Loucy (cell line): Measurements from ENCODE around the gene RPAIN.

ENCODE experiments used
- H2AFZ ChIP-seq: fragments of 200-600 bp; sonication (generic); 2 replicates; pipeline ENCODE4 v1.6.0; 2016; ENCODE audit warnings: antibody characterized with exemption, mild to moderate bottlenecking, low read length, moderate library complexity
- H3F3A ChIP-seq: fragments of 200-600 bp; 2 replicates; pipeline ENCODE4 v1.6.0; 2016; ENCODE audit warnings: antibody characterized with exemption, low read depth, mild to moderate bottlenecking
- H3K27me3 ChIP-seq: fragments of 200-600 bp; sonication (generic); 2 replicates; pipeline ENCODE4 v1.6.1; 2014; ENCODE audit warnings: low read length, mild to moderate bottlenecking; ENCODE audit not compliant: insufficient read depth, poor library complexity, severe bottlenecking
- H3K36me3 ChIP-seq: fragments of 200-600 bp; sonication (generic); 2 replicates; pipeline ENCODE4 v1.6.1; 2016; ENCODE audit warnings: low read length; ENCODE audit not compliant: insufficient read depth
- H3K4me1 ChIP-seq: fragments of 200-600 bp; sonication (generic); 2 replicates; pipeline ENCODE4 v1.5.1; 2014; ENCODE audit warnings: low read length, mild to moderate bottlenecking; ENCODE audit not compliant: insufficient read depth, poor library complexity, severe bottlenecking
- H3K4me2 ChIP-seq: fragments of 200-600 bp; sonication (generic); 2 replicates; pipeline ENCODE4 v1.6.0; 2014; ENCODE audit warnings: antibody characterized with exemption, low read length, low read depth, mild to moderate bottlenecking; ENCODE audit not compliant: poor library complexity, severe bottlenecking
- H3K4me3 ChIP-seq: fragments of 200-600 bp; sonication (generic); 2 replicates; pipeline ENCODE4 v1.5.1; 2014; ENCODE audit warnings: low read length, mild to moderate bottlenecking, mixed read lengths; ENCODE audit not compliant: poor library complexity, severe bottlenecking
- H3K79me2 ChIP-seq: fragments of 200-600 bp; sonication (generic); 2 replicates; pipeline ENCODE4 v1.6.1; 2014; ENCODE audit warnings: low read length; ENCODE audit not compliant: insufficient read depth
- H3K9ac ChIP-seq: fragments of 200-600 bp; sonication (generic); 2 replicates; pipeline ENCODE4 v1.6.0; 2014; ENCODE audit warnings: mild to moderate bottlenecking, low read depth, low read length, moderate library complexity; ENCODE audit not compliant: poor library complexity, severe bottlenecking
- H3K9me2 ChIP-seq: fragments of 200-600 bp; sonication (generic); replicated peaks from 2 replicates; pipeline ENCODE4 v1.6.1; 2016; ENCODE audit warnings: low read depth, low read length, mixed read lengths
- H3K9me3 ChIP-seq: fragments of 200-600 bp; sonication (generic); 2 replicates; pipeline ENCODE4 v1.6.1; 2014; ENCODE audit warnings: mild to moderate bottlenecking, antibody characterized with exemption, low read length, low read depth; ENCODE audit not compliant: insufficient read depth
- H4K20me1 ChIP-seq: fragments of 200-600 bp; sonication (generic); 2 replicates; pipeline ENCODE4 v1.6.0; 2014; ENCODE audit warnings: antibody characterized with exemption, low read length, mild to moderate bottlenecking; ENCODE audit not compliant: insufficient read depth, poor library complexity, severe bottlenecking
- EZH2phosphoT487 ChIP-seq: fragments of 200-600 bp; IDR thresholded peaks from 2 replicates; pipeline ENCODE4 v1.6.1; 2018; ENCODE audit warnings: antibody characterized with exemption, mild to moderate bottlenecking, moderate library complexity, borderline replicate concordance
- TF ChIP-seq, protein P1 (sequence below): fragments of 200-600 bp; sonication (generic); conservative IDR thresholded peaks from 2 replicates; pipeline ENCODE4 v1.5.1; 2014; ENCODE audit warnings: mild to moderate bottlenecking, antibody characterized with exemption, low read length

RPAIN gene

DNA sequence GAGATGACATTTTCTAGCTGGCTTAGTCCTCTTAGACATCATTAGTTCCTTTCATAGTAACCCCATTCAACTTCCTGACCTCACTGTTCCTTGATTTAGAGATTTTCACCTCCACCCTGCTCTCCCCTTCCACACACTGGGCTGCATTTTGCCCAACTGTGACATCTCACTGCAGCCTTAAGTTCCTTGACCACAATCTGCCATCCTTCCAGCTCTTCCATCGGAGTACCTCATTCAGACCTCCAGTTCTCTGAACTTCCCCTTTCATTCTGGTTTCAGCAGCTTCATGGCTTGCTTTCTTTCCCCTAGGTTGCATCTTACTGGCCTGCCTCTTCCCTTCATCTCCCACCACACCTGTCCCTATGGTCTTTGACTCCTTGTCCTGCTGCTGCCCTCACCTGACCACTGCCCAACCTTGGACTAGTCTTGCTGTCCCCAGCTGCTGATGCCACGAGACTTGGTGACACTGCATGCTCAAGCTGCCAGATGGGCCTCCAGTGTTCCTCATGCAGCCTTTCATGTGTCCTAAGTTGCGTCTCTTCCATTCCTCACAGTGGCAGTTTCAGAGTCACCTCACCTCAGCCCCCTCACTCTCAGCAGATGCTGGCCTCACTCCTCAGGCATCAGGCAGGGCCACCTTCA, 41.3 kb upstream of the RPAIN start:
- Histone ChIP-seq H3K79me2 (no peaks in the 10 kb centered on the region), H3F3A (no peaks in the 10 kb centered on the region), H3K4me1 (no peaks in the 10 kb centered on the region), H3K27me3 (no peaks in the 10 kb centered on the region), H3K36me3 (peaks cover 88% of the 10 kb centered on the region), H2AFZ (no peak overlapping the region), H3K9me3 (no peaks in the 10 kb centered on the region), H3K9me2 (no peaks in the 10 kb centered on the region), H4K20me1 (no peaks in the 10 kb centered on the region), H3K4me3 (no peak overlapping the region), H3K4me2 (no peak overlapping the region), H3K9ac (no peak overlapping the region)
- no peak for TF ChIP-seq EZH2phosphoT487
- TF ChIP-seq, protein P1, sequence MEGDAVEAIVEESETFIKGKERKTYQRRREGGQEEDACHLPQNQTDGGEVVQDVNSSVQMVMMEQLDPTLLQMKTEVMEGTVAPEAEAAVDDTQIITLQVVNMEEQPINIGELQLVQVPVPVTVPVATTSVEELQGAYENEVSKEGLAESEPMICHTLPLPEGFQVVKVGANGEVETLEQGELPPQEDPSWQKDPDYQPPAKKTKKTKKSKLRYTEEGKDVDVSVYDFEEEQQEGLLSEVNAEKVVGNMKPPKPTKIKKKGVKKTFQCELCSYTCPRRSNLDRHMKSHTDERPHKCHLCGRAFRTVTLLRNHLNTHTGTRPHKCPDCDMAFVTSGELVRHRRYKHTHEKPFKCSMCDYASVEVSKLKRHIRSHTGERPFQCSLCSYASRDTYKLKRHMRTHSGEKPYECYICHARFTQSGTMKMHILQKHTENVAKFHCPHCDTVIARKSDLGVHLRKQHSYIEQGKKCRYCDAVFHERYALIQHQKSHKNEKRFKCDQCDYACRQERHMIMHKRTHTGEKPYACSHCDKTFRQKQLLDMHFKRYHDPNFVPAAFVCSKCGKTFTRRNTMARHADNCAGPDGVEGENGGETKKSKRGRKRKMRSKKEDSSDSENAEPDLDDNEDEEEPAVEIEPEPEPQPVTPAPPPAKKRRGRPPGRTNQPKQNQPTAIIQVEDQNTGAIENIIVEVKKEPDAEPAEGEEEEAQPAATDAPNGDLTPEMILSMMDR: no peak

DNA sequence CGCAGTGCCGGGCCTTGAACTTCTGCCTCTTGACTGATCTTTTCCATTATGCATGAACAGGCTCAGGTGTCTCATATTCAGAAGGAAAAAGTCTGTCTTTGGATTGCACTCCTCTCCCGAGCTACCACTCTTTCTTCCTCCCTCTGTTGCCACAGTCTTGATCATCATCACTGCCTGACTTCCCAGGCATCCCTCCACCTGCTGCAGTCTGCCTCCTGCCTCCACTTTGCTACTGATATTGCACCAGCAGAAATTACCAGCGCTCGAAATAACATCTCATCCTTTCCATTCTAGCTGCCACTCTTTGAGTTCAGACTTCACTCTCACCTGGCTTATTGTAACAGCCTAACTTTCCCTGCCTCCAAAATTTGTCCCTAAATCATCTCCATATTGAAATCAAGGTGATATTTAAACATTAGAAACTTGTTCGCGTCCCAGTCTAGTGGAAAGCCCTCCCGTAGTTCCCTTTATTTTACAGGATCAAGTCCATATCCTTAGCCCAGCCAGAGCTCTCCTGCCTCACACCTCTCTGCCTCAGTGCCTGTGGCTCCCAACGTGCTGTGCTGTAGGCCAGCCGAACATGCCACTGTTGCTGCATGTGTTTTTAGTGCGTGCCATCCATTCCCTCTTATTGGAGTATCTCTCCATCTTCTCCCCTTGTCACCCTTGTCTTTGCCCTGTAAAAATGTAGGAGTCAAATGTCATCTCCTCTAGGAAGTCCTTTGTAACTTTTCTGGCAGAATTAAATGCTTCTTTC, 40.5 kb upstream of the RPAIN start:
- Histone ChIP-seq H3K4me2 (no peak overlapping the region), H3K4me3 (no peak overlapping the region), H3K9me2 (no peaks in the 10 kb centered on the region), H3K79me2 (no peaks in the 10 kb centered on the region), H4K20me1 (no peaks in the 10 kb centered on the region), H3K4me1 (no peaks in the 10 kb centered on the region), H3F3A (peaks cover 3% of the 10 kb centered on the region; the same call in 1 of the 2 replicates), H2AFZ (no peak overlapping the region), H3K27me3 (no peaks in the 10 kb centered on the region), H3K9ac (no peak overlapping the region), H3K9me3 (no peaks in the 10 kb centered on the region), H3K36me3 (peaks cover 90% of the 10 kb centered on the region)
- TF ChIP-seq EZH2phosphoT487: no peak
- TF ChIP-seq, protein P1: no peak

DNA sequence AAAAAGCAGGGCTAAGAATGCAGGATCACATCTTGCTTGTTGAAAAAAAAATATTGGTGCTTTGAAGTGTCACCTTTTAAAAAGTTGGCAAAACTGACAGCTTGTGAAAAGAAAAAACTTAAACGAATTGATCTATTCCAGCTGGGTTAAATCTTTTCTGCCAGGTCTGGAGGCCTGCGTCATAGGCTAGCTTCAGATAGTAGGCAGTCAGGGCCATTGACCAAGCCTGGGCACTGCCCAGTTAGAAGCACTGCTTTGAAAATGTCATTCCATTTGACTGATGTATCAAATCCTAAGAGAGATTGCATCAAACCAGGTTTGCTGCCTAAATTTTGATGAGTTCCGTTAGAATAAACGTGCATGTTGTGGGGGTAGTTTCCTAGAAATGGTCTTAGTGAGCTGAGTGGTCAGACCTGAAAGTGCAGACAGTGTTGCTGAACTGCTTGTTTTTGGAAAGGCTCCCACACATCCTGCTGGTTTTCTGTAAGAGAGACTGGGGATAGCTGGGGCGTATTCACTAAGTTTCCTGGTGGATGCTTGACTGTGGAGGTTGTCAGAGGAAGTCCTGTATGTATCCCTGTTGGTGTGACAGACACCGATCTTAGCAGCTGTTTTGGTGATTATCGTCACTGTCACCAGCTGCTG, 39.4 kb upstream of the RPAIN start:
- Histone ChIP-seq H3K27me3 (no peaks in the 10 kb centered on the region), H3K9me3 (no peaks in the 10 kb centered on the region), H3K4me3 (no peak overlapping the region), H3K9ac (no peak overlapping the region), H3K79me2 (no peaks in the 10 kb centered on the region), H3K4me2 (no peak overlapping the region), H2AFZ (no peak overlapping the region), H3F3A (peaks cover 3% of the 10 kb centered on the region; the same call in 1 of the 2 replicates), H3K4me1 (no peaks in the 10 kb centered on the region), H3K36me3 (peaks cover 94% of the 10 kb centered on the region), H3K9me2 (no peaks in the 10 kb centered on the region), H4K20me1 (no peaks in the 10 kb centered on the region)
- TF ChIP-seq, protein P1: no peak
- TF ChIP-seq EZH2phosphoT487: no peak
